ENCODE results near the gene REXO2. TPM values are rescaled to one million over a fixed set of nuclear protein-coding genes. Genes with fewer than 3 reads are reported as not detected.
A peak's percentile ranks its signal among the peaks of the same experiment; 100 is the strongest.

REXO2 gene
- total RNA-seq, 1 donor from 2014 or later = 84.9 TPM

GRCh38 chr11:114432893-114433292 lies 6.4 kb upstream of the REXO2 start:
- no peaks in the 10 kb centered on the region for H3K9me3 Mint-ChIP-seq
- H3K27ac Mint-ChIP-seq = no peak overlapping the region
- H3K36me3 Mint-ChIP-seq = no peaks in the 10 kb centered on the region
- DNase-seq (ENCODE audit: extremely low spot score, unreplicated experiment) = no peak
- no peaks in the 10 kb centered on the region for H3K27me3 Mint-ChIP-seq
- H3K4me1 Mint-ChIP-seq (ENCODE audit: unreplicated experiment) = peaks cover 2% of the 10 kb centered on the region
- H3K4me3 Mint-ChIP-seq = no peak overlapping the region
- TF ChIP-seq CTCF (conservative IDR thresholded peaks at IDR 0.05) = no peak

- Mint-ChIP-seq H3K27me3 (no peaks in the 10 kb centered on the region), H3K9me3 (no peaks in the 10 kb centered on the region), H3K27ac (no peak overlapping the region), H3K4me1 (ENCODE audit: unreplicated experiment) (peaks cover 7% of the 10 kb centered on the region), H3K36me3 (no peaks in the 10 kb centered on the region), H3K4me3 (no peak overlapping the region)
- no peak for TF ChIP-seq CTCF (conservative IDR thresholded peaks at IDR 0.05)
- no peak for DNase-seq (ENCODE audit: extremely low spot score, unreplicated experiment)
These were observed 5.9 kb upstream of the REXO2 start for GRCh38 chr11:114433376-114433775.

- H3K27me3 Mint-ChIP-seq = no peaks in the 10 kb centered on the region
- peaks cover 8% of the 10 kb centered on the region for H3K36me3 Mint-ChIP-seq
- peak overlapping the region; percentile 90 for H3K4me3 Mint-ChIP-seq
- DNase-seq (ENCODE audit: extremely low spot score, unreplicated experiment) = no peak
- H3K4me1 Mint-ChIP-seq (ENCODE audit: unreplicated experiment) = peaks cover 35% of the 10 kb centered on the region
- peak overlapping the region; percentile 98 for H3K27ac Mint-ChIP-seq
- TF ChIP-seq CTCF (conservative IDR thresholded peaks at IDR 0.05) = no peak
- H3K9me3 Mint-ChIP-seq = no peaks in the 10 kb centered on the region
These were observed 964 bp upstream of the REXO2 start for GRCh38 chr11:114438303-114438702.

GRCh38 chr11:114440121-114440860 lies 1.0 kb downstream of the REXO2 start:
- DNase-seq (ENCODE audit: extremely low spot score, unreplicated experiment) = no peak
- Mint-ChIP-seq H3K27ac (peak overlapping the region; percentile 98), H3K36me3 (peaks cover 22% of the 10 kb centered on the region), H3K27me3 (no peaks in the 10 kb centered on the region), H3K9me3 (no peaks in the 10 kb centered on the region), H3K4me3 (peak overlapping the region; percentile 90), H3K4me1 (ENCODE audit: unreplicated experiment) (peaks cover 49% of the 10 kb centered on the region)
- no peak for TF ChIP-seq CTCF (conservative IDR thresholded peaks at IDR 0.05)

GRCh38 chr11:114440971-114441763 lies 1.9 kb downstream of the REXO2 start:
- Mint-ChIP-seq H3K27ac (peak overlapping the region; percentile 76), H3K4me3 (peak overlapping the region; percentile 86), H3K9me3 (peaks cover under 1% of the 10 kb centered on the region), H3K36me3 (peaks cover 26% of the 10 kb centered on the region), H3K4me1 (ENCODE audit: unreplicated experiment) (peaks cover 49% of the 10 kb centered on the region), H3K27me3 (no peaks in the 10 kb centered on the region)
- no peak for DNase-seq (ENCODE audit: extremely low spot score, unreplicated experiment)
- no peak for TF ChIP-seq CTCF (conservative IDR thresholded peaks at IDR 0.05)
